Measurements from ENCODE around the gene KRT80. TPM values are rescaled to one million over a fixed set of nuclear protein-coding genes. Genes with fewer than 3 reads are reported as not detected.
A peak's percentile ranks its signal among the peaks of the same experiment; 100 is the strongest.

The KRT80 gene
- total and polyA plus RNA-seq, 2 of the 13 experiments (the other 11 are each of a cell fraction or from before 2014, with no cell fraction given): 0.27 to 0.53 TPM

DNA sequence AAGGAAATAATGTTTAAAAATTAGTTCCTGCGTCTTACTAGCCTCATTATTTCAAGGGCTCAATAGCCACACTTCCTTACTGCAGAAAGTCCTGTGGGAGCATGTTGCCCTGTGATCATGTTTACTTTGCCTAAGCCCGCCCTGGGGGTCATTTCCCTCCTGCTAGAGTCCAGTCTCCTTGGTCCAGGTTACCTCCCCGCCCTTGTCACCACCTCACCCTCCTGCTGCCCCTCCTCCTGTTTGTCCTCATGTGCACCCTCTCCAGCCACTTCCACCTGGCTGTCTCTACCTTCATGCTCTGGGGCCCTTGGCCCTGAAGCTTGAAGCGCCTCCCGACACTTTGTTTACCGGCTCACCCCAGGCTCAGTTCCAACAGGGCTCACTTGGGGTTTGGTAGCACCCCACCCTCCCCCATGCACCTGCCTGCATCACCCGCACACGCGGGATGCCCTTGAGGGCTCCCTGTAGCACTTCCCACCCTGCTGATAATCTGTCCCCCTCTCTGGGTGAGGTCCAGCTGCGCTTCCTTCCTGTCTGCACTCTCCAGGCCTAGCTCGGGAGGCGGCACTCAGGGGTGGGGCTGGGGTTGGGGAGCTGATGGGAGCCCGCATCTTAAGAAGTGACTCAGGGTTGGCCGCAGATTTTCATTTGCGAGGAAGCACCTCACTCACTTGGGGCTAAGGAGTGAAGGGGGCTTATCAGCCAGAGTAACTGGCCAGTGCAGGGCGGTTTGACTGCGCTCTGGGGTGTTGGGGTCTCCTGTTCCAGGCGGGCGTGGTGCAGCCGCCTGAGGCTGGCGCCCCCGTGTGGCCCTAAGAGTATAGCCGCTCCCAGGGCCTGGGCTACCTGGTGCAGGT lies 72.2 kb downstream of the KRT80 start (continued):
- TF ChIP-seq RFX3 (CRISPR knock-in tag; IDR thresholded peaks at IDR 0.05): no peak
- 0 out of 2 replicates have a peak, but pooled peaks have one; percentile 34 for TF ChIP-seq ZNF101 (CRISPR knock-in tag; IDR thresholded peaks at IDR 0.05; ENCODE audit: borderline replicate concordance, low read depth)
- TF ChIP-seq ZNF614 (CRISPR knock-in tag; IDR thresholded peaks at IDR 0.05; ENCODE audit: borderline replicate concordance): no peak
- TF ChIP-seq DPF2 (CRISPR knock-in tag; IDR thresholded peaks at IDR 0.05; ENCODE audit: borderline replicate concordance, low read depth): peak; percentile 45; the same call in 1 of the 2 replicates
- TF ChIP-seq RBFOX2 (IDR thresholded peaks at IDR 0.05; ENCODE audit: low read depth, low read length): no peak
- TF ChIP-seq, protein P1, sequence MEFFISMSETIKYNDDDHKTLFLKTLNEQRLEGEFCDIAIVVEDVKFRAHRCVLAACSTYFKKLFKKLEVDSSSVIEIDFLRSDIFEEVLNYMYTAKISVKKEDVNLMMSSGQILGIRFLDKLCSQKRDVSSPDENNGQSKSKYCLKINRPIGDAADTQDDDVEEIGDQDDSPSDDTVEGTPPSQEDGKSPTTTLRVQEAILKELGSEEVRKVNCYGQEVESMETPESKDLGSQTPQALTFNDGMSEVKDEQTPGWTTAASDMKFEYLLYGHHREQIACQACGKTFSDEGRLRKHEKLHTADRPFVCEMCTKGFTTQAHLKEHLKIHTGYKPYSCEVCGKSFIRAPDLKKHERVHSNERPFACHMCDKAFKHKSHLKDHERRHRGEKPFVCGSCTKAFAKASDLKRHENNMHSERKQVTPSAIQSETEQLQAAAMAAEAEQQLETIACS (CRISPR knock-in tag; IDR thresholded peaks at IDR 0.05): no peak
- TF ChIP-seq, protein P2, sequence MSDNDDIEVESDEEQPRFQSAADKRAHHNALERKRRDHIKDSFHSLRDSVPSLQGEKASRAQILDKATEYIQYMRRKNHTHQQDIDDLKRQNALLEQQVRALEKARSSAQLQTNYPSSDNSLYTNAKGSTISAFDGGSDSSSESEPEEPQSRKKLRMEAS (IDR thresholded peaks at IDR 0.05): peak; percentile 76
- TF ChIP-seq ZNF572 (CRISPR knock-in tag; IDR thresholded peaks at IDR 0.05): no peak
- TF ChIP-seq CBX2 (IDR thresholded peaks at IDR 0.05; ENCODE audit: low read depth, low read length): no peak
- TF ChIP-seq CBX2 (CRISPR knock-in tag; IDR thresholded peaks at IDR 0.05; ENCODE audit: low read depth): no peak
- no peak for TF ChIP-seq CREB1 (IDR thresholded peaks at IDR 0.05)
- TF ChIP-seq CREB1 (CRISPR knock-in tag; IDR thresholded peaks at IDR 0.05): no peak
- TF ChIP-seq, protein P3, sequence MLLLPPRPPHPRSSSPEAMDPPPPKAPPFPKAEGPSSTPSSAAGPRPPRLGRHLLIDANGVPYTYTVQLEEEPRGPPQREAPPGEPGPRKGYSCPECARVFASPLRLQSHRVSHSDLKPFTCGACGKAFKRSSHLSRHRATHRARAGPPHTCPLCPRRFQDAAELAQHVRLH (CRISPR knock-in tag; IDR thresholded peaks at IDR 0.05; ENCODE audit: borderline replicate concordance, low read depth): peak; percentile 22; the same call in 1 of the 2 replicates
- no peak for TF ChIP-seq ZNF24 (IDR thresholded peaks at IDR 0.05)
- TF ChIP-seq FOXP1 (IDR thresholded peaks at IDR 0.05): no peak
- TF ChIP-seq FOXP1 (CRISPR knock-in tag; IDR thresholded peaks at IDR 0.05): peak; percentile 70
- no peak for TF ChIP-seq ZSCAN31 (CRISPR knock-in tag; IDR thresholded peaks at IDR 0.05; ENCODE audit: low read depth)
- no peak for TF ChIP-seq CENPX (CRISPR knock-in tag; IDR thresholded peaks at IDR 0.05)
- no peak; the same call in 1 of the 2 replicates for TF ChIP-seq ZNF749 (CRISPR knock-in tag; IDR thresholded peaks at IDR 0.05; ENCODE audit: borderline replicate concordance)
- no peak for TF ChIP-seq ERF (CRISPR knock-in tag; IDR thresholded peaks at IDR 0.05)
- no peak; the same call in 1 of the 2 replicates for TF ChIP-seq ZZZ3 (CRISPR knock-in tag; IDR thresholded peaks at IDR 0.05; ENCODE audit: borderline replicate concordance)
- TF ChIP-seq ZFX (CRISPR knock-in tag; IDR thresholded peaks at IDR 0.05; ENCODE audit: low read depth): peak; percentile 80
- TF ChIP-seq, protein P4, sequence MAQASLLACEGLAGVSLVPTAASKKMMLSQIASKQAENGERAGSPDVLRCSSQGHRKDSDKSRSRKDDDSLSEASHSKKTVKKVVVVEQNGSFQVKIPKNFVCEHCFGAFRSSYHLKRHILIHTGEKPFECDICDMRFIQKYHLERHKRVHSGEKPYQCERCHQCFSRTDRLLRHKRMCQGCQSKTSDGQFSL (CRISPR knock-in tag; IDR thresholded peaks at IDR 0.05): no peak
- TF ChIP-seq, protein P5, sequence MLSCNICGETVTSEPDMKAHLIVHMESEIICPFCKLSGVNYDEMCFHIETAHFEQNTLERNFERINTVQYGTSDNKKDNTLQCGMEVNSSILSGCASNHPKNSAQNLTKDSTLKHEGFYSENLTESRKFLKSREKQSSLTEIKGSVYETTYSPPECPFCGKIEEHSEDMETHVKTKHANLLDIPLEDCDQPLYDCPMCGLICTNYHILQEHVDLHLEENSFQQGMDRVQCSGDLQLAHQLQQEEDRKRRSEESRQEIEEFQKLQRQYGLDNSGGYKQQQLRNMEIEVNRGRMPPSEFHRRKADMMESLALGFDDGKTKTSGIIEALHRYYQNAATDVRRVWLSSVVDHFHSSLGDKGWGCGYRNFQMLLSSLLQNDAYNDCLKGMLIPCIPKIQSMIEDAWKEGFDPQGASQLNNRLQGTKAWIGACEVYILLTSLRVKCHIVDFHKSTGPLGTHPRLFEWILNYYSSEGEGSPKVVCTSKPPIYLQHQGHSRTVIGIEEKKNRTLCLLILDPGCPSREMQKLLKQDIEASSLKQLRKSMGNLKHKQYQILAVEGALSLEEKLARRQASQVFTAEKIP (CRISPR knock-in tag; IDR thresholded peaks at IDR 0.05; ENCODE audit: borderline replicate concordance): no peak
- peak; percentile 30; the same call in 1 of the 2 replicates for TF ChIP-seq KDM2A (CRISPR knock-in tag; IDR thresholded peaks at IDR 0.05; ENCODE audit: borderline replicate concordance, low read depth)
- no peak for TF ChIP-seq PAX8 (CRISPR knock-in tag; IDR thresholded peaks at IDR 0.05; ENCODE audit: borderline replicate concordance)
- TF ChIP-seq ZBTB7B (CRISPR knock-in tag; IDR thresholded peaks at IDR 0.05): peak; percentile 85
- no peak for TF ChIP-seq NR1H2 (CRISPR knock-in tag; IDR thresholded peaks at IDR 0.05; ENCODE audit: borderline replicate concordance, low read depth)
